Right cardiac atrium (tissue), 5 donors: ENCODE measurements around the gene DCDC1. TPM values are rescaled to one million over a fixed set of nuclear protein-coding genes. Genes with fewer than 3 reads are reported as not detected.
A peak's percentile ranks its signal among the peaks of the same experiment; 100 is the strongest.

Experiments used
- ATAC-seq, 2 donors: fragments of 200-7000 bp; cut with Tn5 transposase; one replicate each; pipeline versions ENCODE4 v1.8.0 to v1.9.1; 2020; ENCODE audit warnings: moderate library complexity in 2 of 2, mild to moderate bottlenecking in 1 of 2
- DNase-seq, 3 donors: peaks; one replicate each; pipeline ENCODE4 v3.0.0-alpha.2; 2020
- H3K27ac ChIP-seq: one replicate; pipeline ENCODE4 v1.5.1; 2013; ENCODE audit warnings: mild to moderate bottlenecking, low read length, control low read depth, moderate library complexity
- H3K27me3 ChIP-seq: one replicate; pipeline ENCODE4 v1.6.1; 2013; ENCODE audit not compliant: control insufficient read depth, insufficient read depth
- H3K4me1 ChIP-seq: one replicate; pipeline ENCODE4 v1.6.1; 2013; ENCODE audit warnings: low read length; ENCODE audit not compliant: control insufficient read depth, insufficient read depth
- H3K4me3 ChIP-seq: one replicate; pipeline ENCODE4 v1.5.1; 2013; ENCODE audit warnings: low read length, control low read depth
- H3K9me3 ChIP-seq: one replicate; pipeline ENCODE4 v1.6.1; 2013; ENCODE audit warnings: low read length; ENCODE audit not compliant: control insufficient read depth
- whole genome bisulfite sequencing: extraction: QIAGEN DNeasy Blood & Tissue Kit; methylation state at CpG from one replicate; pipeline ENCODE4 v1.1.7; 2013; 5-methylcytosine and 5-hydroxymethylcytosine counted together
- intact Hi-C, 4 donors: fragments of 100-400 bp; cut with DNase I; formaldehyde crosslinking; loops; one replicate each; pipeline versions ENCODE4 v1.11.0 to v1.14.0; 2022 to 2023
- polyA plus RNA-seq: library from polyadenylated mRNA; stranded (reverse); fragments of 200-250 nt; gene quantifications from one replicate; pipeline ENCODE4 v1.2.3, GENCODE V29; 2013
- total RNA-seq, 4 donors: library from RNA; stranded (reverse); fragmentation: NEBNext Ultra II Directional; extraction: Animal tissue kit (Norgen Biotek cat#: 25700); gene quantifications; one replicate each; pipeline ENCODE4 v1.2.1, GENCODE V29; 2021
- donor health status: healthy with polysubstance abuse.
- donor health status: DM: no; HTN: yes; CAD: no.
- donor health status: DM: no; HTN: no; CAD: no.
- donor health status: DM: no; HTN: yes; CAD: no; lungs with severe emphysema.
- donor health status: DM: yes; HTN: yes; CAD: no.

The DCDC1 gene
- total and polyA plus RNA-seq, 5 donors, result 0.05 to 0.23 (median 0.16) TPM; not detected in 1

GRCh38 chr11:30893318-30893717, 476.2 kb downstream of the DCDC1 start:
- ATAC-seq (no peak), DNase-seq (no peak)
- no peaks in the 10 kb centered on the region for H3K4me1 ChIP-seq
- intact Hi-C loops, result no loop called here
- H3K9me3 ChIP-seq, result no peaks in the 10 kb centered on the region
- 44% methylated on average over 3 of the region's 3 CpGs for WGBS
- H3K4me3 ChIP-seq, result no peak overlapping the region
- H3K27me3 ChIP-seq, result no peaks in the 10 kb centered on the region
- no peak overlapping the region for H3K27ac ChIP-seq

GRCh38 chr11:30889143-30889794, 480.3 kb downstream of the DCDC1 start:
- intact Hi-C loops, result no loop called here
- DNase-seq (no peak), ATAC-seq (no peak)
- 76% methylated on average over 6 of the region's 6 CpGs for WGBS
- H3K4me1 ChIP-seq, result no peaks in the 10 kb centered on the region
- no peak overlapping the region for H3K4me3 ChIP-seq
- no peak overlapping the region for H3K27ac ChIP-seq
- H3K9me3 ChIP-seq, result no peaks in the 10 kb centered on the region
- no peaks in the 10 kb centered on the region for H3K27me3 ChIP-seq

- no peak overlapping the region for H3K4me3 ChIP-seq
- no peaks in the 10 kb centered on the region for H3K27me3 ChIP-seq
- H3K4me1 ChIP-seq, result peaks cover 2% of the 10 kb centered on the region
- H3K27ac ChIP-seq, result no peak overlapping the region
- intact Hi-C loops, result no loop called here
- ATAC-seq, result peak; percentile 85 to 87
- no peaks in the 10 kb centered on the region for H3K9me3 ChIP-seq
- DNase-seq, result no peak
- WGBS, result 13% methylated on average over 8 of the region's 8 CpGs
Observed at GRCh38 chr11:30879322-30880005, 490.1 kb downstream of the DCDC1 start.

GRCh38 chr11:30878400-30878799, 491.1 kb downstream of the DCDC1 start:
- WGBS, result 36% methylated on average over 3 of the region's 3 CpGs
- H3K4me3 ChIP-seq, result no peak overlapping the region
- H3K9me3 ChIP-seq, result no peaks in the 10 kb centered on the region
- no peaks in the 10 kb centered on the region for H3K27me3 ChIP-seq
- peaks cover 2% of the 10 kb centered on the region for H3K4me1 ChIP-seq
- intact Hi-C loops, result no loop called here
- no peak for ATAC-seq
- no peak for DNase-seq
- no peak overlapping the region for H3K27ac ChIP-seq

GRCh38 chr11:30876663-30877396, 492.7 kb downstream of the DCDC1 start:
- H3K9me3 ChIP-seq, result no peaks in the 10 kb centered on the region
- peaks cover 2% of the 10 kb centered on the region for H3K4me1 ChIP-seq
- H3K4me3 ChIP-seq, result no peak overlapping the region
- intact Hi-C loops, result no loop called here
- DNase-seq (peak; percentile 31 to 55 (median 48)), ATAC-seq (peak in 1 of 2 donors; percentile 63)
- WGBS, result 17% methylated on average over 2 of the region's 2 CpGs
- no peak overlapping the region for H3K27ac ChIP-seq
- no peaks in the 10 kb centered on the region for H3K27me3 ChIP-seq

DNA sequence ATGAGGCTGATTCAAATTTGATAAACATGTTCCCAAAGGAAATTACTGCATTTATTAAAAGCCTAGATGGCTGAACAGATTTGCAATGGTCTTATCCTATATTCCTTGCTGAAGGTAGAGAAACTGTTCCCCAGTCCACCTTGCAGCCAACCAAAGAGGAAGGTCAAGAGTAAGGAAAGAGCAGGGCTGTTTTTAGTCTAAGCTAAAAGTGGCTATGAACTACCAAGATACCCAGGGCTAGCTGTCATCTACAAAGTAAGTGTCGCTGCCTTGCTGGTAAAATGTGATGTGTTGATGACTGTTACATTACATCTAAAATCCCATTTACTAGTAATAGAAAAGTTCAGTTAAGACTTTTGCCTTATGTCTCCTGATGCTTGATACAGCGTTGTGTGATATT, 493.3 kb downstream of the DCDC1 start:
- 73% methylated on average over 2 of the region's 2 CpGs for WGBS
- no peaks in the 10 kb centered on the region for H3K9me3 ChIP-seq
- H3K4me3 ChIP-seq, result no peak overlapping the region
- DNase-seq (no peak), ATAC-seq (peak; percentile 50 to 53)
- H3K27me3 ChIP-seq, result no peaks in the 10 kb centered on the region
- H3K4me1 ChIP-seq, result peaks cover 2% of the 10 kb centered on the region
- intact Hi-C loops, result no loop called here
- H3K27ac ChIP-seq, result no peak overlapping the region

DNA sequence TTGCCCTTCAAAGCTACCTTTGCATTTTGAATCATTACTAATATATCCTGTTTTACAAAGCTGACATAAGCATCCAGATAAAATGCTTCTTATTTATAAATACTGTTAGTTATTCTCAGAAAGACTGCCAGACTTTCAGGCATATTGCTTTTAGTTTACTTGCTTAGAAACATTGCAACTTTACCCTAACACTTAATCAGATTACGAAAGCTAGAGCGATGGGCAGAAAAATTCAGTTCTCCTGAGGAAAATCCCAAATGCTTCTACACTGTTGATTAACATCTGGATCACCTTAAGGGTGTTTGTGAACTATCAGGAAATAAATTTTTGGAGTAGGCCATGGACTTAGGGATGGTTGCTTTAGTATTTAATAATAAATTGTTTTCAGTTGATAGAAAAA, 493.7 kb downstream of the DCDC1 start:
- H3K27ac ChIP-seq, result no peak overlapping the region
- no peak for ATAC-seq
- peaks cover 2% of the 10 kb centered on the region for H3K4me1 ChIP-seq
- no peak for DNase-seq
- intact Hi-C loops, result no loop called here
- H3K27me3 ChIP-seq, result no peaks in the 10 kb centered on the region
- H3K4me3 ChIP-seq, result no peak overlapping the region
- no peaks in the 10 kb centered on the region for H3K9me3 ChIP-seq
- 92% methylated on average over 2 of the region's 2 CpGs for WGBS

GRCh38 chr11:30873924-30874610, 495.5 kb downstream of the DCDC1 start:
- DNase-seq (no peak), ATAC-seq (no peak)
- no peaks in the 10 kb centered on the region for H3K9me3 ChIP-seq
- H3K27me3 ChIP-seq, result no peaks in the 10 kb centered on the region
- H3K4me3 ChIP-seq, result no peak overlapping the region
- H3K4me1 ChIP-seq, result peaks cover 2% of the 10 kb centered on the region
- 35% methylated on average over 3 of the region's 3 CpGs for WGBS
- H3K27ac ChIP-seq, result no peak overlapping the region
- intact Hi-C loops, result no loop called here

DNA sequence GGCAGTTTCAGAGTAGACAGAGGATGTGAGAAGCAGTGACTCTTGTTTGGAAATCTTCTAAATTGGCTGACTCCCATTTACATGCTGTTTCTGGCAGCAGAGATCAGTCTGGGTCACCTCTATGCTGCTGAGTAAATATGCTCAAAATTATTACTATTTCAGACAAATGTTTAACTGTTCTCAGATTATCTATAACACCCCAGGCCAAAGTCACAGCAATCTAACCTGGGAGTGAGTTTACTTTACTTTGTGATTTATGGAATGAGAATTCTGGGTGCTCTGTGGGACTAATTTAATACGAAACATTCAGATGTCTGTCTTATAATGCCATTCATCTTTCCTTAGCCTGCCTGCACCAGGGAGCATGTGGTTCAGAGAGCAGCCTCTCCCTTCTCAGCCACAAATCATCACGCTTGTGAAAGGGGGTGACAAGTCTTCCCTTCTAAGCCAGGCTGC, 500.9 kb downstream of the DCDC1 start:
- intact Hi-C loops, result no loop called here
- Histone ChIP-seq H3K27ac (no peak overlapping the region), H3K9me3 (no peaks in the 10 kb centered on the region), H3K4me1 (no peaks in the 10 kb centered on the region), H3K27me3 (no peaks in the 10 kb centered on the region), H3K4me3 (no peak overlapping the region)
- DNase-seq (no peak), ATAC-seq (no peak)
- WGBS, result 50% methylated on average over 2 of the region's 2 CpGs

DNA sequence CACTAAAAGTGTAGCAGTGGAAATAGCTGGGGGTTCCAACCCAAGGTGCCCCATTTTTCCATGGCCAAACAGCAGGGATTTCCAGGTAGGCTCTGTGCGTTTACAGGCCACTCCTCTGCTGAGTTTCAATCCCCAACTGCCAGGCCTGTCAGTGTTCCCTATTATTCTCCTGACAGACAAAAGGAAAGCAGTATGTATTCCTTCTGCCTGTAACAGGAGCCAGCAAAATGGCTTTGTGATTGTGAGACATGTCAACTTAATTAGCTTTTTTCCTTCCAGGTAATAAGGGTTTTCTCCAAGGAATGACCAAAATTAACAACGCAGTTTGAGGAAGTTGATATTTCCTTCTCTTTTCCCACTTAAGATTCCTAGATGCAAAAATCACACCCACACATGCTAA, 506.3 kb downstream of the DCDC1 start:
- no peak for DNase-seq
- Histone ChIP-seq H3K4me1 (no peaks in the 10 kb centered on the region), H3K27me3 (no peaks in the 10 kb centered on the region), H3K9me3 (no peaks in the 10 kb centered on the region), H3K27ac (no peak overlapping the region), H3K4me3 (no peak overlapping the region)
- no peak for ATAC-seq
- 68% methylated on average over 2 of the region's 2 CpGs for WGBS
- intact Hi-C loops, result no loop called here

GRCh38 chr11:30861531-30861930, 508.0 kb downstream of the DCDC1 start:
- intact Hi-C loops, result no loop called here
- H3K9me3 ChIP-seq, result no peaks in the 10 kb centered on the region
- WGBS, result 89% methylated on average over 7 of the region's 7 CpGs
- H3K27me3 ChIP-seq, result no peaks in the 10 kb centered on the region
- no peak for ATAC-seq
- no peak overlapping the region for H3K4me3 ChIP-seq
- H3K4me1 ChIP-seq, result no peaks in the 10 kb centered on the region
- no peak for DNase-seq
- no peak overlapping the region for H3K27ac ChIP-seq
